Omental fat pad (tissue), 4 donors: ENCODE data around the gene UBTD1. TPM values are rescaled to one million over a fixed set of nuclear protein-coding genes. Genes with fewer than 3 reads are reported as not detected.
"Not testable (repeated sequence)": the region's sequence is repeated elsewhere in the genome, so short reads cannot be mapped to it uniquely, and the experiment has no call there.

Source experiments
- ATAC-seq: fragments of 150-250 bp; one replicate; pipeline ENCODE4 v1.9.1; 2016; ENCODE audit warnings: mild to moderate bottlenecking, moderate library complexity; ENCODE audit not compliant: low FRiP score
- DNase-seq: peaks from one replicate; pipeline ENCODE4 v3.0.0-alpha.2; 2019; ENCODE audit warnings: low spot score
- CTCF ChIP-seq, 3 donors: fragments of 450-650 bp; IDR thresholded peaks; one replicate each; pipeline ENCODE4 v1.5.1; 2016 to 2017; ENCODE audit warnings: antibody characterized with exemption in 3 of 3, mild to moderate bottlenecking in 3 of 3, moderate library complexity in 2 of 3
- total RNA-seq, 4 donors: library from RNA; depleted of rRNA; stranded (reverse); fragments of >200 nt; gene quantifications; one replicate each; pipeline ENCODE4 v1.1.0, GENCODE V29; 2016

The UBTD1 gene
- total RNA-seq, 4 donors from 2014 or later: 15.6 to 22.8 (median 19.2) TPM

GRCh38 chr10:97573021-97573420 is 74.3 kb downstream of the UBTD1 start:
- DNase-seq: no peak
- no peak for TF ChIP-seq CTCF (IDR thresholded peaks at IDR 0.05)
- no peak for ATAC-seq

DNA sequence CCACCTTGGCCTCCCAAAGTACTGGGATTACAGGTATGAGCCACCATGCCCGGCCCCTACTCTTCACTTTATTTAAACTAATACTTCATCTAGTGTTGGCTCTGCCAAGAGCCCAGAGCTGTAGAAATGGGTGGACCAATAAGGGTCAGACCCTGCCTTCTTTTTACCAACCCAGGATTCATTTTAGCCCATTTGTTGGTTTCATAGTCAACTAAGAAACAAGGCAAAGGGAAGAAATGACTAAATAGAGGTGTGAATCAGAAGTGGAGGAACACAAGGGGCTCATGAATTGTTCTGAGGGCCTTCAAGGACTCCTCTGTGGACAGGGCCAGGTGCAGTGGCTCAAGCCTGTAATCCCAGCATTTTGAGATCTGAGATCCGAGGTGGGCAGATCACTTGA is 74.9 kb downstream of the UBTD1 start:
- ATAC-seq (no peak), DNase-seq (no peak)
- TF ChIP-seq CTCF (IDR thresholded peaks at IDR 0.05): no peak

DNA sequence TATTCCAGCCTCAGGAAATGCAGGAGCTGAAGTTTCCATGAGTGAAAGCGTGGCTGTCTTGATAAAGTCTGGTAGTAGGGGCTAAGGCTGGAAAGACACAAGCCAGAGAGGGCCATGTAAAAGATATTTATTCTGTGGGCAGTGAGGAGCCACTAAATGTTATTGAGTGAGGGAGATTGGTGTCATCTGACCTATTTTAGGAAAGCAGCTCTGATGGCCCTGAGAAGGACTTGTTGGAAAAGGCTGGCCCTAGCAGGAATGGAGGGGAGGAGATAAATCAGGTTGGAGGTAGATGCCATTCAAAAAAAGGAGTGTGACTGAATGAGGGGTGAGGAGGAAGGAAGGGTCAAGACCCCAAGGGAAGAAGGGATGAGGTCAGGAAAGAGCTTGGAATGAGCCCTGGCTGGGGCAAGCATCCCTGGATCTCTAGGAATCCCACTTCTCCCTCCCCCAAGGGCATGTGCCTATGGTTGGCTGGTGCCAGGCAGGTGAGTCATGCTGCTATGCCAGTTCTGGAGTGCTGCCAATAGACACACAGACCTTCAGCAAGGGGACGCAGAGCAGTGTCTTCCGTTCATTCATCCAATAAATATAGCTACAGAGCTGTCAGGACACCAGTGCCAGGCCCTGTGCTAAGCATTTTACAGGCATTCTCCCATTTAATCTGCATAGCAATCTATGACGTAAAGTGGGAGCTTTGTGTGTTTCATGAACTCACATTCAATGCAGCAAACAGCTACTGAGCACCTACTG is 75.8 kb downstream of the UBTD1 start:
- ATAC-seq: peak; percentile 72
- TF ChIP-seq CTCF (IDR thresholded peaks at IDR 0.05): no peak

GRCh38 chr10:97575127-97575668 is 76.5 kb downstream of the UBTD1 start:
- no peak for TF ChIP-seq CTCF (IDR thresholded peaks at IDR 0.05)
- ATAC-seq: no peak
- no peak for DNase-seq

More for the DNA sequence above, 75.8 kb downstream of the UBTD1 start:
- DNase-seq: no peak

DNA sequence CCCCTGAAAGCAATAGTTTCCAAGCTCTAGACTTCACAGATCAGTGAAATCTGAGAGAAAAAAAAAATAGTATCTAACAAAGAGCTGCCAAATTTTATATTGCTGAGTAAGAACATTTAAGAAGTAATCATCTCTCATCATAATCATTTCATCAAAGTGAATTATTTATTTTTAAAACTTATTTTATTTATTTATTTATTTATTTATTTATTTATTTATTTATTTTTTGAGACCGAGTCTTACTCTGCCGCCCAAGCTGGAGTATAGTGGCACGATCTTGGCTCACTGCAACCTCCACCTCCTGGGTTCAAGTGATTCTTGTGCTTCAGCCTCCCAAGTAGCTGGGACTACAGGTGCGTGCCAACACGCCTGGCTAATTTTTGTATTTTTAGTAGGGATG is 77.8 kb downstream of the UBTD1 start:
- not testable (repeated sequence) for DNase-seq

DNA sequence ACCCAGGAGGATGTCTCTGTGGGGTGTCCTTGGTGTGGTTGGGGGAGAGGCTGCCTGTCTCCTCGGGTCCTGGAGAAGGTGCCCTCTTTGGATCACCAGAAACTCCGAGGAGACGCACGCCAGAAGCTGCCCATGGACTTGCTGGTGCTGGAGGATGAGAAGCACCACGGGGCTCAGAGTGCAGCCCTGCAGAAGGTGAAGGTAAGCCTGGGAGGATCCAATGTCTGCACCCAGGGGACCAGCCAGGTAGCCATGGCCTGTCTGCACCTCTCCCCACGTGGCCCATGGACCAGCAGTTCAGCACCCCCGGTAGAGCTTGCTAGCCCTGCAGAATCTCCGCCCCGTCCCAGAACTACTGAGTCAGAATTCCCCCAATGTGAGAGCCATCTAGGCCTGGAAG is 79.0 kb downstream of the UBTD1 start:
- DNase-seq (no peak), ATAC-seq (no peak)
- TF ChIP-seq CTCF (IDR thresholded peaks at IDR 0.05): no peak

More for the DNA sequence above, 77.8 kb downstream of the UBTD1 start:
- not testable (repeated sequence) for ATAC-seq

- DNase-seq: no peak
- no peak for ATAC-seq
- no peak for TF ChIP-seq CTCF (IDR thresholded peaks at IDR 0.05)
These were observed 79.6 kb downstream of the UBTD1 start for GRCh38 chr10:97578171-97578844.
